Omental fat pad (tissue), 4 donors: ENCODE measurements around the gene RPAP2. TPM values are rescaled to one million over a fixed set of nuclear protein-coding genes. Genes with fewer than 3 reads are reported as not detected.
"Not testable (repeated sequence)": the region's sequence is repeated elsewhere in the genome, so short reads cannot be mapped to it uniquely, and the experiment has no call there.

Experiments
- ATAC-seq: fragments of 150-250 bp; one replicate; pipeline ENCODE4 v1.9.1; 2016; ENCODE audit warnings: mild to moderate bottlenecking, moderate library complexity; ENCODE audit not compliant: low FRiP score
- DNase-seq: peaks from one replicate; pipeline ENCODE4 v3.0.0-alpha.2; 2019; ENCODE audit warnings: low spot score
- total RNA-seq, 4 donors: library from RNA; depleted of rRNA; stranded (reverse); fragments of >200 nt; gene quantifications; one replicate each; pipeline ENCODE4 v1.1.0, GENCODE V29; 2016
- TF ChIP-seq, protein P1 (sequence below), 3 donors: fragments of 450-650 bp; IDR thresholded peaks; one replicate each; pipeline ENCODE4 v1.5.1; 2016 to 2017; ENCODE audit warnings: antibody characterized with exemption in 3 of 3, mild to moderate bottlenecking in 3 of 3, moderate library complexity in 2 of 3

RPAP2 gene
- total RNA-seq, 4 donors from 2014 or later, result 4.8 to 11.5 (median 6.7) TPM

DNA sequence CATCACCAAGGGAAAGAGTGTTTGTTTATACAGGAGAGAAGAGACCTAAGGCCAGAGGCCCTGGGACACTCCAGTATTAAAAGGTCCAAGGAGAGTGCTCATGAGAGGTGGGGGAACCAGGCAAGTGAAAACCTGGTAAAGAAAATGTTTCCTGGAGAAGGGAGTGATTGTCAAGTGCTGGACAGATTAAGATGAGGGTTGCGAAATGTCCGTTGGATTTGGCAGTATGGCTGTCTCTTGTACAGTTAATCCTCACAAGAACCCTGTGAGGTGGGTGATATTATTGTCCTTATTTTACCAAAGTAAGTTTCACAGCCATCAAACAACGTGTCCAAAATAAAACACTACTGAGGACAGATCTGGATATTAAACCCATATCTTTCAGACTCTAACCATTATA, 44.2 kb downstream of the RPAP2 start:
- ATAC-seq, result no peak
- TF ChIP-seq, protein P1, sequence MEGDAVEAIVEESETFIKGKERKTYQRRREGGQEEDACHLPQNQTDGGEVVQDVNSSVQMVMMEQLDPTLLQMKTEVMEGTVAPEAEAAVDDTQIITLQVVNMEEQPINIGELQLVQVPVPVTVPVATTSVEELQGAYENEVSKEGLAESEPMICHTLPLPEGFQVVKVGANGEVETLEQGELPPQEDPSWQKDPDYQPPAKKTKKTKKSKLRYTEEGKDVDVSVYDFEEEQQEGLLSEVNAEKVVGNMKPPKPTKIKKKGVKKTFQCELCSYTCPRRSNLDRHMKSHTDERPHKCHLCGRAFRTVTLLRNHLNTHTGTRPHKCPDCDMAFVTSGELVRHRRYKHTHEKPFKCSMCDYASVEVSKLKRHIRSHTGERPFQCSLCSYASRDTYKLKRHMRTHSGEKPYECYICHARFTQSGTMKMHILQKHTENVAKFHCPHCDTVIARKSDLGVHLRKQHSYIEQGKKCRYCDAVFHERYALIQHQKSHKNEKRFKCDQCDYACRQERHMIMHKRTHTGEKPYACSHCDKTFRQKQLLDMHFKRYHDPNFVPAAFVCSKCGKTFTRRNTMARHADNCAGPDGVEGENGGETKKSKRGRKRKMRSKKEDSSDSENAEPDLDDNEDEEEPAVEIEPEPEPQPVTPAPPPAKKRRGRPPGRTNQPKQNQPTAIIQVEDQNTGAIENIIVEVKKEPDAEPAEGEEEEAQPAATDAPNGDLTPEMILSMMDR (IDR thresholded peaks at IDR 0.05), result no peak
- no peak for DNase-seq

DNA sequence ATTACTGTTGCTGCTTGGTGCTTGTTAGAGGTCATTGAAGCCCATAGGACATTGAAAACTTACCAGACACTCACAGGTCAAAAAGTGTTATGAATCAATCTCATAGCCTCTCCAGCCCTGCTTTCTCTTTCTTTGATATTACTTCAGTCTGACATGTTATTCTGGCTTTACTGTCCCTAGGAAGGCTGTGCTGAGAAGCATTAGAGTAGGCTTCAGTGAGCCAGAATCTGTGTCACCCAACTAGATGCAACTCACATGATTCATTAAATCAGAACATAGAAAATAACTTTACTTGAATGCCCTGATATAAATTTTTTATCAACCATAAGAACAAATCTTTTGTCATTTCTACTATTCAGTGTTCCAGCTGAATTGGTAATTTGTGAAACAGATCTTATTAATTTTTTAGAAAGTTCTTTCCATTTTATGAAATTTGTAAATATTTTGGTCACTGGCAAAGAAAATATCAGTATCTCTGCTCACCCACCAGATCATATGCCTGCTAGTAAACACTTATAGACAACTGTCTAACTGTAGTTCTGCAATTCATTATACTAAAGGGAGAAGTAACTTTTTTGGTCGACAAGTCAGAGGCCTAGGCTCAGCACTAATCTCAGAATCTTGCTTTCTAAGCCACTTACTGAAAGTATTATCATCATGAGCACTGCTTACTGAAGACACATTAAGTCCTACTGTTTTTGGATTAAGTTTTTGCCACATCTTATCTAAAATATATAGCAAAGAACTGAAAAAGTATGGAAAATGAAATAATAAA, 48.2 kb downstream of the RPAP2 start:
- ATAC-seq, result no peak

DNA sequence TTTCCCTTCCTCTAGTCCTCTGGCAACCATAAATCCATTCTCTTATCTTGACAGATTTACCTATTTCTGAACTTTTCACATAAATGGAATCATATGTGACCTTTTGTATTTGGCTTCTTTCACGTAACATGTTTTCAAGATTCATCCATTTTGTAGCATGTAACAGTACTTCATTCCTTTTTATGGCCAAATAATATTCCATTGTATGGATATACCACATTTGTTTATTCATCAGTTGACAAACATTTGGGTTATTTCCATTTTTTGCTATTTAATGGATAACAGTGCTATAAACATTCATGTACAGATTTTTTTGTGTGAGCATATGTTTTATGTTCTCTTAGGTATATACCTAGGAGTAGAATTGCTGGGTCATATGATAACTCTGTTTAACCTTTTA, 54.0 kb downstream of the RPAP2 start:
- TF ChIP-seq, protein P1 (IDR thresholded peaks at IDR 0.05), result no peak
- ATAC-seq, result no peak

More for the DNA sequence above, 48.2 kb downstream of the RPAP2 start:
- DNase-seq, result no peak
- TF ChIP-seq, protein P1 (IDR thresholded peaks at IDR 0.05), result no peak

DNA sequence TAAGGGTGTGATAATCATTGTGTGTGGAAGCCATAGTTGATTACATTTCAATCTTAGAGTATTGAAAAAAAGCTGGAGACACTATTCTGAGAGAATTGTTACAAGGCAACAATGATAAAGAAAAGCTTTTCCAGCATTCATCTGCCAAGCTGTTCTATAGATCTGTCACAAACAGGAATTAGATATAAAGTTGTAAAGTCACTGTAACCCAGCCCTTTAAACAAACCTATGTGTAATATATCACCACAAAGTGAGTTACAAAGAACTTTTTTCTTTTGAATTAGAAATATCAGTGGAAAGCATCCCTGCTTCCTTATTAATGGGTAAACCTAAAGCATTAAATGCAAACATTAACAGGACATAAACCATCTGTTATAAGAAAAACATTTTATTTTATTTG, 55.4 kb downstream of the RPAP2 start:
- DNase-seq (no peak), ATAC-seq (no peak)
- TF ChIP-seq, protein P1 (IDR thresholded peaks at IDR 0.05), result no peak

More for the DNA sequence above, 54.0 kb downstream of the RPAP2 start:
- no peak for DNase-seq

DNA sequence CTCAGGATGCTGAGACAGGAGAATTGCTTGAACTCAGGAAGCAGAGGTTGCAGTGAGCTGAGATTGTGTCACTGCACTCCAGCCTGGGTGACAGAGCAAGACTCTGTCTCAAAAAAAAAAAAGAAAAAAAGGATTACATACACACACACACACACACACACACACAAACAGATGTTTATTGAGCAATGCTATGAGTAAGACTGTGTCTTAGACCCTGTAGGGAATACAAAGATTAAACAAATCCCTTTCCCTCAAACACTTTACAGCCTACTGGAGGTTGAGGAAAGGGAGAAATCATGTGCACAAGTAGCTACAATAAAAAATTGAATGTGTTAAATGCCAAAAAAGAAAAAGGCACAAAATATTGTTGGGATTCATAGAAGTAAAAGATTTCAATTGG, 58.1 kb downstream of the RPAP2 start:
- DNase-seq (no peak), ATAC-seq (no peak)
- TF ChIP-seq, protein P1 (IDR thresholded peaks at IDR 0.05), result no peak

DNA sequence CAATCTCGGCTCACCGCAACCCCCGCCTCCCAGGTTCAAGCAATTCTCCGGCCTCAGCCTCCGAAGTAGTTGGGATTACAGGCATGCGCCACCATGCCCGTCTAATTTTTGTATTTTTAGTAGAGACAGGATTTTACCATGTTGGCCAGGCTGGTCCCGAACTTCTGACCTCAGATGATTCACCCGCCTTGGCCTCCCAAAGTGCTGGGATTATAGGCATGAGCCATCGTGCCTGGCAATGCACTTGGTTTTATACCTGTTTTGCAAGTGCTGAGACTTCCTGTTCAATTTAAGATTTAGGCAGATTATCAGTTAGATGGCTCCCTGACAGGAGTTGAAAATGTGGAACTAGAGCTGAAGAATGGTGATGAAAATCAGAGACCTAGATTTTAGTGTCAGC, 60.5 kb downstream of the RPAP2 start:
- DNase-seq, ATAC-seq: not testable (repeated sequence)

DNA sequence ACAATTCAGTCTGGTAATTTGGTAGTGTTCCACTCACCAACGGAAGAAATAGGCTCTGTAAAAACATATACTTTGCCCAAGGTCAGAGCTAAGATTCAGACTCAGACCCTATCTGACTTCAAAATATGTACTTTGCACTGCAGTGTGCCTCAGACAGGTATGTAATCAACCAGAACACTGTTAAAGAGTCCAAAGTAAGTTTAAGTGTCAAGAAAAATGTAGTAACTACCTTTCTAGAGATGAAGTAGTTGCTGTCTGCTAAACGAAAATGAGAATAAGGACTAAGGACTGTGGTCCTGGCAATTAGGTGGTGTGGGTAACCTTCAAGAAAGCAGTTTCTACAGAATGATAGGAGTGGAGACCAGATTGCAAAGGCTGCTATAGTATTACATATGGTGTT, 61.1 kb downstream of the RPAP2 start:
- ATAC-seq (no peak), DNase-seq (no peak)
- TF ChIP-seq, protein P1 (IDR thresholded peaks at IDR 0.05), result no peak
